ENCODE measurements around the gene FAM20C. TPM values are rescaled to one million over a fixed set of nuclear protein-coding genes. Genes with fewer than 3 reads are reported as not detected.

FAM20C gene
- total and polyA plus RNA-seq, 10 of the 15 experiments (the other 5 are each of a cell fraction or from before 2014, with no cell fraction given) = 0.44 TPM; not detected in 9

GRCh38 chr7:260441-261281 lies 68.3 kb downstream of the FAM20C start:
- TF ChIP-seq ZSCAN29 (IDR thresholded peaks at IDR 0.05) = no peak
- no peak for TF ChIP-seq SP1 (IDR thresholded peaks at IDR 0.05; ENCODE audit: low read depth, low read length)
- no peak for TF ChIP-seq ESRRA (IDR thresholded peaks at IDR 0.05; ENCODE audit: low read length)
- TF ChIP-seq POLR2AphosphoS5 (IDR thresholded peaks at IDR 0.05; ENCODE audit: low read length) = no peak
- no peak for TF ChIP-seq TBL1XR1 (IDR thresholded peaks at IDR 0.05; ENCODE audit: low read depth, low read length)
- no peak for TF ChIP-seq RFX5 (IDR thresholded peaks at IDR 0.05; ENCODE audit: low read depth, low read length)
- no peak for TF ChIP-seq ZNF592 (IDR thresholded peaks at IDR 0.05)
- TF ChIP-seq ZNF217 (IDR thresholded peaks at IDR 0.05) = no peak
- no peak for TF ChIP-seq NRF1 (conservative IDR thresholded peaks at IDR 0.05; ENCODE audit: low read depth, low read length)
- no peak for TF ChIP-seq MLLT1 (IDR thresholded peaks at IDR 0.05)
- TF ChIP-seq NR2C2 (IDR thresholded peaks at IDR 0.05; ENCODE audit: borderline replicate concordance, control insufficient read depth, insufficient read length, low read depth) = no peak
- no peak for TF ChIP-seq PAX5 (IDR thresholded peaks at IDR 0.05; ENCODE audit: borderline replicate concordance, low read depth, low read length)
- no peak for TF ChIP-seq MEF2A (IDR thresholded peaks at IDR 0.05; ENCODE audit: insufficient read depth, low read depth, low read length)
- no peak for TF ChIP-seq CBX3 (IDR thresholded peaks at IDR 0.05; ENCODE audit: borderline replicate concordance, low read depth)
- TF ChIP-seq FOXK2 (IDR thresholded peaks at IDR 0.05) = no peak
- TF ChIP-seq IKZF2 (IDR thresholded peaks at IDR 0.05) = no peak
- no peak for TF ChIP-seq RELA (IDR thresholded peaks at IDR 0.05; ENCODE audit: borderline replicate concordance, partially characterized antibody)
- H3K4me2 ChIP-seq (ENCODE audit: control insufficient read depth, insufficient read depth) = no peak overlapping the region
- FAIRE-seq = no peak
- H3K27me3 ChIP-seq (replicated peaks in 1 of 2; ENCODE audit: control insufficient read depth in 2 of 2, insufficient read depth in 2 of 2, low read length in 1 of 2) = no peaks in the 10 kb centered on the region
- no peak overlapping the region for H3K27ac ChIP-seq (ENCODE audit: control insufficient read depth, insufficient read depth)
- in situ Hi-C loops (cut with MboI) = no loop called here
- intact Hi-C loops (cut with micrococcal nuclease; ENCODE audit: unreplicated experiment) = no loop called here
- H3K4me1 ChIP-seq (ENCODE audit: control insufficient read depth, insufficient read depth, low read length) = no peaks in the 10 kb centered on the region
- no peak overlapping the region for H2AFZ ChIP-seq (ENCODE audit: control insufficient read depth, low read depth, low read length)
- ChIA-PET CTCF (no interaction called here), POLR2A (no interaction called here), SMC1A (ENCODE audit: uncharacterized antibody, unreplicated experiment) (no interaction called here), RAD21 (ENCODE audit: unreplicated experiment) (no interaction called here)
- no TSS peak for BruUV-seq (replicated peaks)
- no peaks in the 10 kb centered on the region for H3K79me2 ChIP-seq (ENCODE audit: control insufficient read depth, insufficient read depth, low read length)
- no peak overlapping the region for H3K9ac ChIP-seq (ENCODE audit: control insufficient read depth, insufficient read depth, low read length)
- no peak for ATAC-seq
- H4K20me1 ChIP-seq (ENCODE audit: control insufficient read depth, insufficient read depth) = no peaks in the 10 kb centered on the region
- WGBS (ENCODE audit: insufficient coverage, insufficient replicate concordance, low lambda C conversion rate, missing lambda C conversion rate) = 61% methylated on average over 34 of the region's 35 CpGs
- H3K9me3 ChIP-seq (replicated peaks; ENCODE audit: control insufficient read depth, insufficient read depth, low read length) = no peaks in the 10 kb centered on the region; the same call in 2 of the 3 replicates
- DNase-seq (ENCODE audit: low read depth, low spot score) = no peak
- H3K4me3 ChIP-seq = no peak overlapping the region
- no peaks in the 10 kb centered on the region for H3K36me3 ChIP-seq (ENCODE audit: control insufficient read depth in 2 of 2, insufficient read depth in 2 of 2, low read length in 1 of 2)
